ENCODE results near the gene PRMT7. TPM values are rescaled to one million over a fixed set of nuclear protein-coding genes. Genes with fewer than 3 reads are reported as not detected.

Gene PRMT7
- total and polyA plus RNA-seq, 2 of the 8 experiments (the other 6 are each of a cell fraction or from before 2014, with no cell fraction given) = 48.2 to 49.3 TPM

GRCh38 chr16:68281368-68282063, 29.3 kb upstream of the PRMT7 start:
- Histone ChIP-seq H4K5ac (ENCODE audit: insufficient read length, low read depth, low read length) (no peak overlapping the region), H2BK20ac (ENCODE audit: low read length) (no peak overlapping the region), H4K8ac (ENCODE audit: extremely low read depth, insufficient read depth, low read length) (no peak overlapping the region), H3K4me2 (ENCODE audit: insufficient read depth in 1 of 2, low read depth in 2 of 2, low read length in 2 of 2) (no peak overlapping the region), H3K79me1 (ENCODE audit: low read depth, low read length) (no peaks in the 10 kb centered on the region), H3K56ac (replicated peaks; ENCODE audit: insufficient read length, low read depth, low read length) (no peak overlapping the region), H3K18ac (ENCODE audit: extremely low read depth, low read length) (no peak overlapping the region), H2AK5ac (ENCODE audit: low read depth, low read length) (no peak overlapping the region), H4K91ac (replicated peaks; ENCODE audit: insufficient read length, low read length) (no peak overlapping the region), H3K79me2 (ENCODE audit: control insufficient read depth in 1 of 2, insufficient read depth in 2 of 2, low read length in 2 of 2) (no peaks in the 10 kb centered on the region), H3K23me2 (ENCODE audit: low read depth, low read length) (no peaks in the 10 kb centered on the region), H2AFZ (ENCODE audit: low read length) (no peak overlapping the region), H2BK12ac (ENCODE audit: low read depth, low read length) (no peak overlapping the region), H3K36me3 (ENCODE audit: control insufficient read depth in 2 of 4, insufficient read depth in 4 of 4, low read length in 3 of 4) (peaks cover 0 to 3% (median 0%) of the 10 kb centered on the region in 4 experiments; a peak in 2 of 8 replicates), H2BK120ac (replicated peaks; ENCODE audit: low read depth, low read length) (no peak overlapping the region), H3K4me1 (replicated peaks in 1 of 4; ENCODE audit: control insufficient read depth in 3 of 4, insufficient read depth in 4 of 4, low read length in 3 of 4) (no peaks in the 10 kb centered on the region), H3K23ac (ENCODE audit: insufficient read length) (no peak overlapping the region), H2BK15ac (ENCODE audit: low read length) (no peak overlapping the region), H3K4me3 (ENCODE audit: extremely low read depth in 1 of 4, insufficient read depth in 2 of 4, low read depth in 3 of 4, low read length in 4 of 4) (no peak overlapping the region), H3K14ac (ENCODE audit: insufficient read length) (no peak overlapping the region), H3K9ac (replicated peaks in 1 of 4; ENCODE audit: extremely low read depth in 1 of 4, low read depth in 3 of 4, low read length in 3 of 4) (no peak overlapping the region), H3K9me3 (ENCODE audit: insufficient read depth in 2 of 2, low read depth in 1 of 2, low read length in 1 of 2) (no peaks in the 10 kb centered on the region), H2BK5ac (ENCODE audit: low read depth, low read length) (no peak overlapping the region), H3K27ac (ENCODE audit: low read depth, low read length) (no peak overlapping the region), H3K4ac (replicated peaks; ENCODE audit: insufficient read length, low read depth, low read length) (no peak overlapping the region), H3K27me3 (replicated peaks in 1 of 4; ENCODE audit: control insufficient read depth in 3 of 4, extremely low read depth in 1 of 4, insufficient read depth in 3 of 4, low read length in 3 of 4) (no peaks in the 10 kb centered on the region), H4K20me1 (replicated peaks in 1 of 2; ENCODE audit: control insufficient read depth in 1 of 2, insufficient read depth in 2 of 2, low read length in 2 of 2) (peaks cover 2 to 13% of the 10 kb centered on the region in 2 experiments)
- FAIRE-seq (no peak), DNase-seq (ENCODE audit: low read depth in 1 of 2, low spot score in 2 of 2) (no peak)
- CTCF ChIA-PET (ENCODE audit: partially characterized antibody) = interaction anchor here (0.9 to 20.4 kb wide), 2 partner anchors 13 to 20 kb away, joined by 3 to 233 read pairs; partner anchors contain the start of gene SLC7A6
- POLR2A ChIA-PET (ENCODE audit: partially characterized antibody) = interaction anchor here (1.9 kb wide), 1 partner anchor 17 kb away, joined by 7 read pairs; no protein-coding TSS in a partner anchor
- 88% methylated on average over 4 of the region's 4 CpGs; no CpG with 5 or more reads in 1 of the 2 experiments for WGBS, 2 experiments (ENCODE audit: extremely low coverage in 1 of 2, insufficient coverage in 1 of 2, insufficient read length in 1 of 2, insufficient replicate concordance in 2 of 2, low coverage in 1 of 2, low lambda C conversion rate in 2 of 2, missing lambda C conversion rate in 1 of 2)
- TF ChIP-seq JUN (IDR thresholded peaks at IDR 0.05; ENCODE audit: low read depth, low read length) (no peak), CBX5 (IDR thresholded peaks at IDR 0.05; ENCODE audit: low read depth, low read length) (no peak), BRCA1 (IDR thresholded peaks at IDR 0.05; ENCODE audit: low read depth, low read length) (no peak), YY1 (IDR thresholded peaks at IDR 0.05; ENCODE audit: low read depth, low read length) (no peak), RXRA (IDR thresholded peaks at IDR 0.05; ENCODE audit: insufficient read depth, low read depth, low read length) (no peak), EP300 (IDR thresholded peaks at IDR 0.05; ENCODE audit: borderline replicate concordance in 1 of 2, low read depth in 2 of 2, low read length in 2 of 2) (no peak), RNF2 (IDR thresholded peaks at IDR 0.05; ENCODE audit: borderline replicate concordance, low read depth, low read length, missing control alignments, poor library complexity, severe bottlenecking) (no peak), SP2 (IDR thresholded peaks at IDR 0.05; ENCODE audit: low read length) (no peak), ZNF274 (IDR thresholded peaks at IDR 0.05; ENCODE audit: borderline replicate concordance, extremely low read depth, low read length) (no peak), NANOG (IDR thresholded peaks at IDR 0.05; ENCODE audit: insufficient read depth, low read depth, low read length, poor library complexity, severe bottlenecking) (no peak), CHD2 (IDR thresholded peaks at IDR 0.05; ENCODE audit: low read length) (no peak), POLR2AphosphoS5 (IDR thresholded peaks at IDR 0.05; ENCODE audit: low read depth, low read length) (no peak), TAF7 (optimal IDR thresholded peaks at IDR 0.05; ENCODE audit: borderline replicate concordance, low read depth, low read length) (no peak)
